DND-41 (cell line): ENCODE results near the gene GRIK3.

Experiments used
- EZH2 ChIP-seq: IDR thresholded peaks from 3 replicates; pipeline ENCODE4 v1.6.1; 2012; ENCODE audit warnings: borderline replicate concordance, low read depth, mild to moderate bottlenecking, moderate library complexity, low read length, inconsistent platforms; ENCODE audit not compliant: severe bottlenecking
- TF ChIP-seq, protein P1 (sequence below): IDR thresholded peaks from 2 replicates; pipeline ENCODE4 v1.5.1; 2012; ENCODE audit warnings: borderline replicate concordance, low read length, moderate library complexity, mild to moderate bottlenecking; ENCODE audit not compliant: poor library complexity, severe bottlenecking; ENCODE audit errors: extremely low read depth

DNA sequence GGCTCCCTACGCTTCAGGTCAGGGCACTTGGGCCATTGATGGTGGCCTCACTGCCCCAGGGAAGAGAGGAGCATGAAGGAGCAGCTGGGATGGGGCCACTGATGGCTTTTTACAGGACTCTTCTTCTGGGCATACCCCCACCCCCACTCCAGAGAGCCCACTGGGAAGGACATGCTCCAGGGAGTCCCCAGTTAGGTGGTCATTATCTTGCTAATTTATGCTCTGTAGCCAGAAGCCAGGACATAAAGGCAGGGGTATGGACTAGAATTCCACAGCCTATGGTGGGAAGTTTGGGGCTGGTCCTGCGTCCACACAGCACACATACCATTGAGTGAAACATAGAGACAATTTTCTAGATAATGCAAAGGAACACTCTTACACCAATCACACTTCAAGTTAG, 8.8 kb upstream of the GRIK3 start:
- TF ChIP-seq, protein P1, sequence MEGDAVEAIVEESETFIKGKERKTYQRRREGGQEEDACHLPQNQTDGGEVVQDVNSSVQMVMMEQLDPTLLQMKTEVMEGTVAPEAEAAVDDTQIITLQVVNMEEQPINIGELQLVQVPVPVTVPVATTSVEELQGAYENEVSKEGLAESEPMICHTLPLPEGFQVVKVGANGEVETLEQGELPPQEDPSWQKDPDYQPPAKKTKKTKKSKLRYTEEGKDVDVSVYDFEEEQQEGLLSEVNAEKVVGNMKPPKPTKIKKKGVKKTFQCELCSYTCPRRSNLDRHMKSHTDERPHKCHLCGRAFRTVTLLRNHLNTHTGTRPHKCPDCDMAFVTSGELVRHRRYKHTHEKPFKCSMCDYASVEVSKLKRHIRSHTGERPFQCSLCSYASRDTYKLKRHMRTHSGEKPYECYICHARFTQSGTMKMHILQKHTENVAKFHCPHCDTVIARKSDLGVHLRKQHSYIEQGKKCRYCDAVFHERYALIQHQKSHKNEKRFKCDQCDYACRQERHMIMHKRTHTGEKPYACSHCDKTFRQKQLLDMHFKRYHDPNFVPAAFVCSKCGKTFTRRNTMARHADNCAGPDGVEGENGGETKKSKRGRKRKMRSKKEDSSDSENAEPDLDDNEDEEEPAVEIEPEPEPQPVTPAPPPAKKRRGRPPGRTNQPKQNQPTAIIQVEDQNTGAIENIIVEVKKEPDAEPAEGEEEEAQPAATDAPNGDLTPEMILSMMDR = no peak
- no peak for TF ChIP-seq EZH2
